ENCODE results near the gene CTAGE1.

GRCh38 chr18:22424565-22424963 is 6.8 kb upstream of the CTAGE1 start:
- TF ChIP-seq YY1 (IDR thresholded peaks at IDR 0.05; ENCODE audit: low read depth): no peak
- TF ChIP-seq CEBPB (IDR thresholded peaks at IDR 0.05): no peak
- TF ChIP-seq RAD21 (IDR thresholded peaks at IDR 0.05; ENCODE audit: low read depth): no peak
- no peak for TF ChIP-seq TEAD4 (IDR thresholded peaks at IDR 0.05)
- TF ChIP-seq TCF12 (IDR thresholded peaks at IDR 0.05; ENCODE audit: low read depth): no peak
- TF ChIP-seq NFIC (IDR thresholded peaks at IDR 0.05): no peak
- no peak for TF ChIP-seq TAF1 (IDR thresholded peaks at IDR 0.05; ENCODE audit: low read depth)
- no peak for TF ChIP-seq CREB1 (IDR thresholded peaks at IDR 0.05; ENCODE audit: low read depth)
- no peak for TF ChIP-seq EP300 (IDR thresholded peaks at IDR 0.05; ENCODE audit: borderline replicate concordance)
- TF ChIP-seq, protein P1, sequence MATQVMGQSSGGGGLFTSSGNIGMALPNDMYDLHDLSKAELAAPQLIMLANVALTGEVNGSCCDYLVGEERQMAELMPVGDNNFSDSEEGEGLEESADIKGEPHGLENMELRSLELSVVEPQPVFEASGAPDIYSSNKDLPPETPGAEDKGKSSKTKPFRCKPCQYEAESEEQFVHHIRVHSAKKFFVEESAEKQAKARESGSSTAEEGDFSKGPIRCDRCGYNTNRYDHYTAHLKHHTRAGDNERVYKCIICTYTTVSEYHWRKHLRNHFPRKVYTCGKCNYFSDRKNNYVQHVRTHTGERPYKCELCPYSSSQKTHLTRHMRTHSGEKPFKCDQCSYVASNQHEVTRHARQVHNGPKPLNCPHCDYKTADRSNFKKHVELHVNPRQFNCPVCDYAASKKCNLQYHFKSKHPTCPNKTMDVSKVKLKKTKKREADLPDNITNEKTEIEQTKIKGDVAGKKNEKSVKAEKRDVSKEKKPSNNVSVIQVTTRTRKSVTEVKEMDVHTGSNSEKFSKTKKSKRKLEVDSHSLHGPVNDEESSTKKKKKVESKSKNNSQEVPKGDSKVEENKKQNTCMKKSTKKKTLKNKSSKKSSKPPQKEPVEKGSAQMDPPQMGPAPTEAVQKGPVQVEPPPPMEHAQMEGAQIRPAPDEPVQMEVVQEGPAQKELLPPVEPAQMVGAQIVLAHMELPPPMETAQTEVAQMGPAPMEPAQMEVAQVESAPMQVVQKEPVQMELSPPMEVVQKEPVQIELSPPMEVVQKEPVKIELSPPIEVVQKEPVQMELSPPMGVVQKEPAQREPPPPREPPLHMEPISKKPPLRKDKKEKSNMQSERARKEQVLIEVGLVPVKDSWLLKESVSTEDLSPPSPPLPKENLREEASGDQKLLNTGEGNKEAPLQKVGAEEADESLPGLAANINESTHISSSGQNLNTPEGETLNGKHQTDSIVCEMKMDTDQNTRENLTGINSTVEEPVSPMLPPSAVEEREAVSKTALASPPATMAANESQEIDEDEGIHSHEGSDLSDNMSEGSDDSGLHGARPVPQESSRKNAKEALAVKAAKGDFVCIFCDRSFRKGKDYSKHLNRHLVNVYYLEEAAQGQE (IDR thresholded peaks at IDR 0.05; ENCODE audit: low read depth): no peak
- no peak for TF ChIP-seq ZBTB7A (IDR thresholded peaks at IDR 0.05; ENCODE audit: low read depth)
- TF ChIP-seq, protein P2, sequence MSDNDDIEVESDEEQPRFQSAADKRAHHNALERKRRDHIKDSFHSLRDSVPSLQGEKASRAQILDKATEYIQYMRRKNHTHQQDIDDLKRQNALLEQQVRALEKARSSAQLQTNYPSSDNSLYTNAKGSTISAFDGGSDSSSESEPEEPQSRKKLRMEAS (IDR thresholded peaks at IDR 0.05): no peak
- TF ChIP-seq FOXM1 (IDR thresholded peaks at IDR 0.05; ENCODE audit: borderline replicate concordance, low read depth): no peak

Data from Ishikawa (cell line).